GM19351 (cell line): ENCODE results near the gene PAQR7.

ENCODE experiments used
- ATAC-seq: cut with Tn5 transposase; IDR thresholded peaks from one replicate; pipeline ENCODE4 v1.9.1; 2021; ENCODE audit warnings: mild to moderate bottlenecking, moderate library complexity; ENCODE audit not compliant: unreplicated experiment

The PAQR7 gene

GRCh38 chr1:25819491-25820246 is 55.8 kb downstream of the PAQR7 start, which contains the start of gene MTFR1L:
Gene MTFR1L (plus strand): TSS chr1:25819954. CDS start chr1:25823105, 3,151 bp downstream.
- ATAC-seq = peak; percentile 86

- no peak for ATAC-seq
Observed at GRCh38 chr1:25818569-25818968, 56.9 kb downstream of the PAQR7 start.

DNA sequence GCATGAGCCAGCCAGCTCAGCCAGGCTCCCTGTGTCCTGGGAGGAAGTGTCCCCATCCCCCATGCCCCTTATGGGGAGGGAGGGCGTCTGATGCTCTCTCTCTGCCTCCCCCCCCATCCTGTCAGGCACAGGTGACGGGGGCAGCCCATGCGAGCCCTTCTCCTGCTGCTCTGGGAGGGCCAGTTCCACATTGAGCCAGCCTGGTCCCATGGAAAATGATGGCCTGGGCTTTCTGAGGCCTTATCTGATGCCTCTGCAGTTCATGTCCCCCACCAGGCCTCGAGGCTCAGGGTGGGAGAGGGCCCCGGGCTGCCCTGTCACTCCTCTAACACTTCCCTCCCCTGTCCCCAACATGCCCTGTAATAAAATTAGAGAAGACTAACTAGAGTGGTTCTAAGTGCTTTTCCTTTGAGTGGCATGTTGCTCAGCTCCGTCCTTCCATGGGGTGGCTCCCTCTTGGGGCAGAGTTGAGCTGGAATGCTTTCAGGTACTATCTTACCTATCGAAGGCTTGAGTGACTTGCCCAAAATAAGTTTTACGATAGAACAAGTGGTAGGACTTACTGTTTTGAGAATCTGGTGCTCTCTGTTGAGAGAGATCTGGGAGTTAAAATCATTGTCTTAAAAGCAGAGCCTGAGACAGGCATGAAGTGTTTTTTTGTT is 57.5 kb downstream of the PAQR7 start:
- no peak for ATAC-seq

DNA sequence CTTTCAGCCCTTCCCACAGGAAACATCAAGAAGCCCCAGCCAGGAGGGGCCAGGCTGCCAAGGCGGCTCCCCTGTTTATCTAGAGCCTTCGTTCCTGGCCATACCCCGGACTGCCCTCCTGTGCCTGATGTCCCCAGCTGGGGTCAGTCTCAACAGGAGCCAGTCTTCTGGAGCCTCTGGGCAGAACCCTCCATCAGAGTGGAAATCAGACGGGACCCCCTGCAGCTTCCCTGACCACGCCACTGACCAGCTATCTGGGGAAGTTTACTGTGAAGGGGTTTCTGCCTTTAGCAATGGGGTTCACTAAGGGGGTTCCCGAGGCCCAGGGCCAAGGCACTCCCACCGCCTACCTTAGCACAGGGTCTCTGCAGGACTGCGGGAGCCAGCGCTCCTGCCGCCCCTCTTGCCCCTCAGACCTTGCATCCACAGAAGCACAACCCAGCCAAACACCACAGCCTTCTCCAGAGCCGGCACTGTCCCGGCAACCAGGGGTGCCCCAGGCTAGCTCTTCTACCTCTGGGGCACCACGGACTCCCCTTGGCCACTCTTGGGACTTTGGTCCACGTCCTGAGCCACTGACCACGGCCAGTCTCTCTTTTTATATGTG is 59.3 kb downstream of the PAQR7 start:
- no peak for ATAC-seq

- no peak for ATAC-seq
Observed at GRCh38 chr1:25815208-25816111, 60.0 kb downstream of the PAQR7 start.

DNA sequence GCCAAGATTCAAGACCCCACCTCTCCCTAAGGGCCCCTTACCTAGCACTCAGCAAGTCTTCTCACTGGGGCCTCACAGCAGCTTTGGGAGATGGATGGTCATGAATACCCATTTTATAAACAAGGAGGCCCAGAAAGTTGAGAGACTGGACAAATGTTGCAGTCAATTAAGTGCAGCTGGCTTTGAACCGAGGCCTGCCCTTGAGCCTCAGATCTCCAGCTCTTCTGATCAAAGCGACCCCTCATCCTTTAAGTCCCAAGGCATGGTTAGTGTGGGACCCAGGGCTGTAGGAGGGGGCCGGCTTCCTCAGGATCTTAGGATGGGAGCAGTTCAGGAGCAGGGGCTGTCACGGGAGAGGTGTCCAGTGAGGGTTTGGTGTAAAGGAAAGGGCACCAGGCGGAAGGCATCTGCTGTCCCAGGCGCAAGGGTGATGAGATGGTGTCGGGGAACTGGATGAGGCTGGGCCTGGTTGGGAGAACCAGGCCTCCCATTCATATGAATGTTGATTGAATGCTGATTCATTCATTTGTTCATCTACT is 60.9 kb downstream of the PAQR7 start:
- no peak for ATAC-seq

DNA sequence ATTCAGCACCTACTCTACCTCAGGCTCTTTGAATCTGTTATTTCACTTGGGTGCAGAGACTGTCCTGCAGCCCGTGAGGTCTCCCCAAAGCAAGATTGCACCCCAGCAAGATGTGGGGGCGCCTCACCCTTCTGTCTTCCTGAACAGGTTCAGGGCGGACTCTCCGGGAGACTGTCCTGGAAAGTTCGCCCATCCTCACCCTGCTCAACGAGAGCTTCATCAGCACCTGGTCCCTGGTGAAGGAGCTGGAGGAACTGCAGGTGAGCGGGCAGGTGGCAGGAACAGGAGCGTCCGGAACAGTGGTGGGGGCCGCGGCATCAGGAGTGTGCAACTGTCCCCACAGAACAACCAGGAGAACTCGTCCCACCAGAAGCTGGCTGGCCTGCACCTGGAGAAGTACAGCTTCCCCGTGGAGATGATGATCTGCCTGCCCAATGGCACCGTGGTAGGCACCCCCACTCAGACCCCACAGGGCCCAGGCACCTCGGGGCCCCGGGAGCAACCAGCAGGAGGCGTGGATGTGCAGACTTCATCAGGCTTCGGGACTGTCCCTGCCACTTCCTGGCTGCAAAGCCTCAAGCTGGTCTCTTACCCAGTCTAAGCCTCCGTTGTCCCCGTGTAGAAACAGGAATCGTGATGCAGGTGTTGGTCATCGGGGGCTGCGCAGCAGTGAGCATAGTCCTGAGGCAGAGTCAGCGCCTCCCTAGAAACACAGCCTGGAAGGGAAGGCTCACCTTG is 61.6 kb downstream of the PAQR7 start:
- ATAC-seq = no peak

- ATAC-seq = no peak
Observed at GRCh38 chr1:25813071-25813733, 62.3 kb downstream of the PAQR7 start.
